GM11168 (cell line): ENCODE results near the gene TRIM44.
"Not testable (repeated sequence)": the region's sequence is repeated elsewhere in the genome, so short reads cannot be mapped to it uniquely, and the experiment has no call there.

Source experiments
- in situ Hi-C: fragments of 300-500 bp; cut with MboI; formaldehyde crosslinking; loops from one replicate; pipeline ENCODE4 v1.12.0; 2022; ENCODE audit warnings: low sequenced_read_pairs; ENCODE audit not compliant: unreplicated experiment

The TRIM44 gene

GRCh38 chr11:35629914-35630313 is 32.7 kb upstream of the TRIM44 start:
- in situ Hi-C loops: no loop called here

- in situ Hi-C loops: no loop called here
Measured at GRCh38 chr11:35631891-35632290, 30.7 kb upstream of the TRIM44 start.

- in situ Hi-C loops: no loop called here
Measured at GRCh38 chr11:35632301-35632700, 30.3 kb upstream of the TRIM44 start.

- in situ Hi-C loops: no loop called here
Measured at GRCh38 chr11:35633827-35634423, 28.6 kb upstream of the TRIM44 start.

GRCh38 chr11:35635933-35636332 is 26.6 kb upstream of the TRIM44 start:
- in situ Hi-C loops: no loop called here

- in situ Hi-C loops: no loop called here
Measured at GRCh38 chr11:35639591-35640179, 22.9 kb upstream of the TRIM44 start.

GRCh38 chr11:35641171-35641897 is 21.2 kb upstream of the TRIM44 start:
- in situ Hi-C loops: no loop called here

GRCh38 chr11:35641964-35642363 is 20.6 kb upstream of the TRIM44 start:
- in situ Hi-C loops: no loop called here

GRCh38 chr11:35647421-35648093 is 15.0 kb upstream of the TRIM44 start:
- in situ Hi-C loops: no loop called here

GRCh38 chr11:35650006-35650405 is 12.6 kb upstream of the TRIM44 start:
- in situ Hi-C loops: no loop called here

GRCh38 chr11:35650467-35650866 is 12.1 kb upstream of the TRIM44 start:
- in situ Hi-C loops: no loop called here

GRCh38 chr11:35651263-35651662 is 11.3 kb upstream of the TRIM44 start:
- in situ Hi-C loops: no loop called here

- in situ Hi-C loops: not testable (repeated sequence)
Measured at GRCh38 chr11:35652786-35653185, 9.8 kb upstream of the TRIM44 start.

GRCh38 chr11:35654711-35655110 is 7.9 kb upstream of the TRIM44 start:
- in situ Hi-C loops: no loop called here

GRCh38 chr11:35655254-35655653 is 7.3 kb upstream of the TRIM44 start:
- in situ Hi-C loops: no loop called here

- in situ Hi-C loops: no loop called here
Measured at GRCh38 chr11:35655856-35656255, 6.7 kb upstream of the TRIM44 start.

- in situ Hi-C loops: no loop called here
Measured at GRCh38 chr11:35658020-35658948, 4.3 kb upstream of the TRIM44 start.

- in situ Hi-C loops: no loop called here
Measured at GRCh38 chr11:35661534-35661933, 1.0 kb upstream of the TRIM44 start.

- in situ Hi-C loops: no loop called here
Measured at GRCh38 chr11:35662061-35662648, 420 bp upstream of the TRIM44 start.

GRCh38 chr11:35663408-35663702 is 780 bp downstream of the TRIM44 start:
- in situ Hi-C loops: no loop called here
